GM18520 (cell line): Measurements from ENCODE around the gene RHNO1.

Experiments
- ATAC-seq: cut with Tn5 transposase; IDR thresholded peaks from one replicate; pipeline ENCODE4 v1.9.1; 2021; ENCODE audit not compliant: unreplicated experiment

Gene RHNO1

GRCh38 chr12:2877047-2877952, at the start of gene RHNO1, which contains the start of gene FOXM1:
Gene RHNO1, plus strand, starts transcription at chr12:2877223. Its CDS starts 8,144 bp downstream, at chr12:2885367.
Gene FOXM1, minus strand, starts transcription at chr12:2877174. Its CDS starts 2,696 bp downstream, at chr12:2874478.
- peak; percentile 70 for ATAC-seq

- no peak for ATAC-seq
Measured at GRCh38 chr12:2829275-2829674, 47.7 kb upstream of the RHNO1 start.

GRCh38 chr12:2832550-2833127, 44.4 kb upstream of the RHNO1 start:
- no peak for ATAC-seq

- no peak for ATAC-seq
Measured at GRCh38 chr12:2833327-2833726, 43.7 kb upstream of the RHNO1 start.

- ATAC-seq: no peak
Measured at GRCh38 chr12:2833810-2834209, 43.2 kb upstream of the RHNO1 start.

- no peak for ATAC-seq
Measured at GRCh38 chr12:2834581-2835491, 42.2 kb upstream of the RHNO1 start, which contains the start of gene NRIP2. Gene NRIP2, minus strand, starts transcription at chr12:2835035. Its CDS starts 52 bp downstream, at chr12:2834983.

GRCh38 chr12:2835691-2836403, 41.2 kb upstream of the RHNO1 start:
- no peak for ATAC-seq

- no peak for ATAC-seq
Measured at GRCh38 chr12:2836574-2836973, 40.4 kb upstream of the RHNO1 start.

- ATAC-seq: no peak
Measured at GRCh38 chr12:2841056-2841650, 35.9 kb upstream of the RHNO1 start.

GRCh38 chr12:2842948-2843347, 34.1 kb upstream of the RHNO1 start:
- no peak for ATAC-seq

GRCh38 chr12:2844786-2845185, 32.2 kb upstream of the RHNO1 start:
- no peak for ATAC-seq

GRCh38 chr12:2845280-2845679, 31.7 kb upstream of the RHNO1 start:
- ATAC-seq: no peak

- no peak for ATAC-seq
Measured at GRCh38 chr12:2851931-2852330, 25.1 kb upstream of the RHNO1 start.

- ATAC-seq: no peak
Measured at GRCh38 chr12:2853626-2854025, 23.4 kb upstream of the RHNO1 start.

- ATAC-seq: no peak
Measured at GRCh38 chr12:2854669-2855453, 22.2 kb upstream of the RHNO1 start.

GRCh38 chr12:2855546-2855945, 21.5 kb upstream of the RHNO1 start:
- no peak for ATAC-seq

- no peak for ATAC-seq
Measured at GRCh38 chr12:2856051-2856450, 21.0 kb upstream of the RHNO1 start.

GRCh38 chr12:2857021-2857431, 20.0 kb upstream of the RHNO1 start, which contains the start of gene TEX52:
Gene TEX52, minus strand, starts transcription at chr12:2857039. Its CDS starts 13 bp downstream, at chr12:2857026.
- no peak for ATAC-seq

GRCh38 chr12:2857576-2857975, 19.4 kb upstream of the RHNO1 start:
- ATAC-seq: no peak
